Karpas-422 (cell line): ENCODE data around the gene CARMIL1. TPM values are rescaled to one million over a fixed set of nuclear protein-coding genes. Genes with fewer than 3 reads are reported as not detected.

Experiments
- DNase-seq: peaks from one replicate; pipeline ENCODE4 v3.0.0-alpha.2; 2015
- H2AFZ ChIP-seq: fragments of 200-600 bp; sonication (generic); 2 replicates; pipeline ENCODE4 v1.6.1; 2014; ENCODE audit warnings: antibody characterized with exemption, low read length, mixed read lengths
- H3K27ac ChIP-seq: fragments of 200-600 bp; sonication (generic); 2 replicates; pipeline ENCODE4 v1.5.1; 2014; ENCODE audit warnings: mild to moderate bottlenecking, low read length, moderate library complexity
- H3K27me3 ChIP-seq: fragments of 200-600 bp; sonication (generic); 2 replicates; pipeline ENCODE4 v1.6.1; 2014; ENCODE audit warnings: low read length, mixed read lengths
- H3K36me3 ChIP-seq: fragments of 200-600 bp; sonication (generic); 2 replicates; pipeline ENCODE4 v1.6.1; 2014; ENCODE audit warnings: low read length, mixed read lengths; ENCODE audit not compliant: insufficient read depth
- H3K4me1 ChIP-seq: fragments of 200-600 bp; sonication (generic); 2 replicates; pipeline ENCODE4 v1.6.1; 2014; ENCODE audit warnings: mild to moderate bottlenecking, low read length, mixed read lengths
- H3K4me2 ChIP-seq: fragments of 200-600 bp; sonication (generic); 2 replicates; pipeline ENCODE4 v1.6.1; 2014; ENCODE audit warnings: low read length, low read depth, mild to moderate bottlenecking; ENCODE audit not compliant: poor library complexity, severe bottlenecking
- H3K4me3 ChIP-seq: fragments of 200-600 bp; sonication (generic); 2 replicates; pipeline ENCODE4 v1.5.1; 2014; ENCODE audit warnings: mild to moderate bottlenecking, antibody characterized with exemption, low read length, mixed read lengths
- H3K79me2 ChIP-seq: fragments of 200-600 bp; sonication (generic); 2 replicates; pipeline ENCODE4 v1.6.1; 2014; ENCODE audit warnings: mild to moderate bottlenecking, low read length, mixed read lengths
- H3K9ac ChIP-seq: fragments of 200-600 bp; sonication (generic); 2 replicates; pipeline ENCODE4 v1.6.0; 2014; ENCODE audit warnings: low read length
- H3K9me2 ChIP-seq: fragments of 200-600 bp; sonication (generic), shearing (Covaris generic); replicated peaks from 2 replicates; pipeline ENCODE4 v1.6.0; 2014; ENCODE audit warnings: mild to moderate bottlenecking, low read length, moderate library complexity; ENCODE audit not compliant: insufficient read depth
- H3K9me3 ChIP-seq: fragments of 300-700, 200-600 bp; sonication (generic); 2 replicates; pipeline ENCODE4 v1.6.1; 2014; ENCODE audit warnings: low read length, mixed read lengths
- H4K20me1 ChIP-seq: fragments of 200-600 bp; sonication (generic); 2 replicates; pipeline ENCODE4 v1.6.1; 2014; ENCODE audit warnings: mild to moderate bottlenecking, antibody characterized with exemption, low read length, low read depth; ENCODE audit not compliant: insufficient read depth
- total RNA-seq: library from RNA; depleted of rRNA; stranded (reverse); fragments of >200 nt; shearing (Covaris generic); gene quantifications from 2 replicates; pipeline ENCODE4 v1.2.3, GENCODE V29; 2014; ENCODE audit warnings: low replicate concordance

The CARMIL1 gene
- total RNA-seq, 1 experiment from 2014 or later: 0.04 TPM

- Histone ChIP-seq H2AFZ (no peak overlapping the region), H4K20me1 (no peaks in the 10 kb centered on the region), H3K27me3 (no peaks in the 10 kb centered on the region), H3K36me3 (no peaks in the 10 kb centered on the region), H3K4me1 (no peaks in the 10 kb centered on the region), H3K27ac (no peak overlapping the region), H3K9me3 (no peaks in the 10 kb centered on the region), H3K79me2 (no peaks in the 10 kb centered on the region), H3K9ac (no peak overlapping the region), H3K4me3 (no peak overlapping the region), H3K9me2 (no peaks in the 10 kb centered on the region), H3K4me2 (no peak overlapping the region)
- no peak for DNase-seq
Measured at GRCh38 chr6:25453288-25453687, 174.1 kb downstream of the CARMIL1 start.

GRCh38 chr6:25454136-25454535 is 175.0 kb downstream of the CARMIL1 start:
- Histone ChIP-seq H3K36me3 (no peaks in the 10 kb centered on the region), H3K9me2 (no peaks in the 10 kb centered on the region), H3K9me3 (no peaks in the 10 kb centered on the region), H3K4me2 (no peak overlapping the region), H3K4me3 (no peak overlapping the region), H3K79me2 (no peaks in the 10 kb centered on the region), H2AFZ (no peak overlapping the region), H3K4me1 (no peaks in the 10 kb centered on the region), H4K20me1 (no peaks in the 10 kb centered on the region), H3K9ac (no peak overlapping the region), H3K27me3 (no peaks in the 10 kb centered on the region), H3K27ac (no peak overlapping the region)
- DNase-seq: no peak

DNA sequence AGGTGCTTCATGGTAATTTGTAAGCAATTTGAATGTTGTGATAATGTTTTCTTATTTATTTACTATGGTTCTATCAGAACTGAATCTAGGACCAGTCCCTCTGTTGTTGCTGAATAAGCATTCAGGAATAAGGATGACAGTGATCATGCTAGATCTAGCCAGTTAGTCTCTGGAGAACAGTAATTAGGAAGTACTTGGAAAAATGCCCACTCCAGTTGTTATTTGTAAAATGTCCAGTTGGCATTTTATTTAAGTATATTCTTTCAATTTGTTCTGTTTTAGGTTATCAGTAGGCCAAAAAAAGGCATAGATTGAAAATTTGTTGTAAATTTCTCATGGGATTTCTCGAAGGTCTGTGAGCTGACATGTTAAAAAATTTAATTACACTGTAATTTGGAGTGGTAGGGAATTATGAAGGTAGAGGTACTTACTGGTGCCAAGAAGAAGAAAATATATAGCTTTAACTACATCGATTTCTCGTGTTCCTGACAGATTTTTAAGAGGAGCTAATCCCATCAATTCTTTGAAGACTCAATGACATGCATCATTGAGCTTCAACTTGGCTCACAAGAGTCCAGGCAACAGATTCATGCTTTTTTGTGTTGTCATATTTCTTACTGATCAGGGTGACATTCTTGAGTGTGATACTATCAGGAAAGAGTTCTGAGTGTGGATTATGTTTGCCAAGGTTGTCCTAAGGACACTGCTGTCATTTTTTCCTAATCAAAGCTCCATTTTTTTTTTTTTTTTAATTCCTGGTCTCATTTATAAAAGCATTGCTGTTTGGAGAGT is 177.3 kb downstream of the CARMIL1 start:
- Histone ChIP-seq H3K4me3 (no peak overlapping the region), H3K4me1 (no peaks in the 10 kb centered on the region), H3K9me2 (no peaks in the 10 kb centered on the region), H3K36me3 (no peaks in the 10 kb centered on the region), H3K27me3 (no peaks in the 10 kb centered on the region), H2AFZ (no peak overlapping the region), H3K9me3 (no peaks in the 10 kb centered on the region), H3K9ac (no peak overlapping the region), H4K20me1 (no peaks in the 10 kb centered on the region), H3K27ac (no peak overlapping the region), H3K79me2 (no peaks in the 10 kb centered on the region), H3K4me2 (no peak overlapping the region)
- DNase-seq: no peak

DNA sequence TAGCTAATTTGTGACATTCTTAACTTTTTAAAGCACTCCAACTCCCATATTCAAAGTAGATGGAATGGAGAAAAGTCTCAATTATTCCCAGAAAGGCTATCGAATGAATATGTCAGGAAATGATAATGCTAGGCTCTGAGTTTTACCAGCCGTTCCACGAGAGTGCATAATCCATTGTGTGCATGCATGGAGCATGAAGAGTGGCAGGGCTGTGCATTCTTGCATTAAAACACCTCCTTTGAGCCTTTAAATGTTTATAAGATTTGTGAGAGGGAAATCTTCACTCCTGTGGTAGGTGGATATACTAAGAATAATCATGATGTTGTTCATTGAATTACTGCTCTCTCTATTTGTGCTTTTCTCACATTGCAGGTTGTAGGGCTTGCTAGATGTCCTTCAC is 178.3 kb downstream of the CARMIL1 start:
- no peaks in the 10 kb centered on the region for H3K4me1 ChIP-seq

GRCh38 chr6:25458485-25458884 is 179.3 kb downstream of the CARMIL1 start:
- Histone ChIP-seq H3K27me3 (no peaks in the 10 kb centered on the region), H3K4me1 (no peaks in the 10 kb centered on the region), H4K20me1 (no peaks in the 10 kb centered on the region), H3K36me3 (no peaks in the 10 kb centered on the region), H2AFZ (no peak overlapping the region), H3K9me3 (no peaks in the 10 kb centered on the region), H3K27ac (no peak overlapping the region), H3K79me2 (no peaks in the 10 kb centered on the region), H3K9ac (no peak overlapping the region), H3K4me3 (no peak overlapping the region), H3K4me2 (no peak overlapping the region), H3K9me2 (no peaks in the 10 kb centered on the region)
- no peak for DNase-seq

More for the DNA sequence above, 178.3 kb downstream of the CARMIL1 start:
- Histone ChIP-seq H3K79me2 (no peaks in the 10 kb centered on the region), H4K20me1 (no peaks in the 10 kb centered on the region), H3K9me2 (no peaks in the 10 kb centered on the region), H3K4me2 (no peak overlapping the region), H3K36me3 (no peaks in the 10 kb centered on the region), H3K4me3 (no peak overlapping the region), H3K9me3 (no peaks in the 10 kb centered on the region), H3K27me3 (no peaks in the 10 kb centered on the region), H2AFZ (no peak overlapping the region), H3K27ac (no peak overlapping the region), H3K9ac (no peak overlapping the region)
- no peak for DNase-seq

- Histone ChIP-seq H3K9me3 (no peaks in the 10 kb centered on the region), H3K9ac (no peak overlapping the region), H3K4me1 (no peaks in the 10 kb centered on the region), H3K36me3 (no peaks in the 10 kb centered on the region), H3K4me3 (no peak overlapping the region), H3K27ac (no peak overlapping the region), H2AFZ (no peak overlapping the region), H3K79me2 (no peaks in the 10 kb centered on the region), H3K27me3 (no peaks in the 10 kb centered on the region), H3K4me2 (no peak overlapping the region), H4K20me1 (no peaks in the 10 kb centered on the region), H3K9me2 (no peaks in the 10 kb centered on the region)
- no peak for DNase-seq
Measured at GRCh38 chr6:25462235-25462897, 183.2 kb downstream of the CARMIL1 start.

GRCh38 chr6:25463441-25463840 is 184.3 kb downstream of the CARMIL1 start:
- Histone ChIP-seq H3K9me3 (no peaks in the 10 kb centered on the region), H3K27ac (no peak overlapping the region), H4K20me1 (no peaks in the 10 kb centered on the region), H3K9ac (no peak overlapping the region), H3K4me2 (no peak overlapping the region), H3K79me2 (no peaks in the 10 kb centered on the region), H3K9me2 (no peaks in the 10 kb centered on the region), H2AFZ (no peak overlapping the region), H3K4me3 (no peak overlapping the region), H3K27me3 (no peaks in the 10 kb centered on the region), H3K4me1 (no peaks in the 10 kb centered on the region), H3K36me3 (no peaks in the 10 kb centered on the region)
- no peak for DNase-seq

DNA sequence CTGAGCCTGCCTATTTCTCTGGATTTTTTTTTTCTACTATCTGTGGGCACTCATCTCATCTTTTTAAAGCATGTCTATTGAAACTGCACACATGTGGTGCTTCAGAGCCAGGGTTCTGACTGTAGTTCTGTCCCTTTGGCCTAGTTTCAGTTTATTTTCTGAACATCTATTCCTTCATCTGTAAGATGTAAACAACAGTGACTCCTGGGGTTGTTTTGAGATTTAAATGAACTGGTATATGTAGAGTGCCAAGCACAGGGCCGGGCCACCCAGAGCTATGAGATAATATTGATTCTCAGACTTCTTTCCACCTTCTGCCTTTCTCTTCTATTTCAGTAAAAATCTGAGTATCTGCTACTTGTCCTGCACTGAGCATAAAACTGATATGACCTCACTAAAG is 185.1 kb downstream of the CARMIL1 start:
- Histone ChIP-seq H4K20me1 (no peaks in the 10 kb centered on the region), H3K36me3 (no peaks in the 10 kb centered on the region), H3K79me2 (no peaks in the 10 kb centered on the region), H3K4me2 (no peak overlapping the region), H3K27ac (no peak overlapping the region), H3K27me3 (no peaks in the 10 kb centered on the region), H3K9me3 (no peaks in the 10 kb centered on the region), H3K4me1 (no peaks in the 10 kb centered on the region), H2AFZ (no peak overlapping the region), H3K9ac (no peak overlapping the region), H3K9me2 (no peaks in the 10 kb centered on the region), H3K4me3 (no peak overlapping the region)
- no peak for DNase-seq
